ENCODE results near the gene MAP6D1. TPM values are rescaled to one million over a fixed set of nuclear protein-coding genes. Genes with fewer than 3 reads are reported as not detected.

MAP6D1 gene
- total and polyA plus RNA-seq, 4 donors = 10.7 to 40.7 (median 23.1) TPM

DNA sequence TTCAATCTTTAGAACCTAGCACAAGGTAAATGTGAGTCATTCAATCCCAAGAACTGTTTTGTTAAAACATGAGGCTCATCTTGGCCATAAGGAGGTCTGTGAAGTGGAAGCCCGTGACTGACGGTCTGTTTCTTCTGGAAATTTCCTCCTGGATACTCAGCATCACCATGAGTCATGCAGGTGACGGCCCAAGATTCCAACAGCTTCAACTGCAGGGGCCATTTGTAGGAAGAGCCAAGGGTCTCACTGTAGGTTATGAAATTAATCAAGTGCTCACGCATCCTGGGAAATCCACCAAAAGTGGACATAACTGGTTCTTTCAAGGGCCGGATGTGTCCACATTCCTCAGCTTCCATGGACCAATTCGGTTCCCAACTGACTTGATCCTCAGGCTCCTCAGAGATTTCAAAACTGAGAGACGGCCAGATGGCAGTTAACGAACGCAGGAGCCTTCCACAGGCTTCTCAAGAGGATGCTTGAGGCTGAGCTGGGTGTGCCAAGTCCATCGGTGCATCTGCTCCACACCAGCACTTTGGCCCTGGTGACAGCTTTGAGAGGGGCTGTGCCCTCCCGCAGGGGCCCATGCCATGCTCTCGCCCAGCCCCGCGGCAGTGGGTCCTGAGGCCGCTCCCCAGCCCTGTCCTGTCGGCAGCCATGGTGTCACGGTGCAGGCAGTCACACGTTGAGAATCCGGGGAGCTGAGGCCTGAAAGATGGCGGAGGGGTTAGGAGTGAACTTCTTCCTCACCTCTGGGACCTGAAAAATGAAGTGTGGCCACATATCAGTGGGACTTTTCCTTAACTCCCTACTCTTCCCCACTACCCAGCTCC is 8.5 kb downstream of the MAP6D1 start:
- 93% methylated on average over 18 of the region's 20 CpGs for WGBS (ENCODE audit: insufficient coverage)
- DNase-seq (ENCODE audit: low read depth in 4 of 6, low spot score in 6 of 6) = no peak
- Histone ChIP-seq H3K9me3 (ENCODE audit: control insufficient read depth, insufficient read depth, low read length) (no peaks in the 10 kb centered on the region), H3K27me3 (ENCODE audit: control insufficient read depth, insufficient read depth, low read length) (no peaks in the 10 kb centered on the region), H3K36me3 (ENCODE audit: control insufficient read depth, insufficient read depth, low read length) (peaks cover 63% of the 10 kb centered on the region), H3K27ac (ENCODE audit: low read depth, low read length) (no peak overlapping the region), H3K4me1 (ENCODE audit: control insufficient read depth, insufficient read depth, low read length) (peaks cover 26% of the 10 kb centered on the region), H3K4me3 (ENCODE audit: low read depth, low read length) (no peak overlapping the region)

DNA sequence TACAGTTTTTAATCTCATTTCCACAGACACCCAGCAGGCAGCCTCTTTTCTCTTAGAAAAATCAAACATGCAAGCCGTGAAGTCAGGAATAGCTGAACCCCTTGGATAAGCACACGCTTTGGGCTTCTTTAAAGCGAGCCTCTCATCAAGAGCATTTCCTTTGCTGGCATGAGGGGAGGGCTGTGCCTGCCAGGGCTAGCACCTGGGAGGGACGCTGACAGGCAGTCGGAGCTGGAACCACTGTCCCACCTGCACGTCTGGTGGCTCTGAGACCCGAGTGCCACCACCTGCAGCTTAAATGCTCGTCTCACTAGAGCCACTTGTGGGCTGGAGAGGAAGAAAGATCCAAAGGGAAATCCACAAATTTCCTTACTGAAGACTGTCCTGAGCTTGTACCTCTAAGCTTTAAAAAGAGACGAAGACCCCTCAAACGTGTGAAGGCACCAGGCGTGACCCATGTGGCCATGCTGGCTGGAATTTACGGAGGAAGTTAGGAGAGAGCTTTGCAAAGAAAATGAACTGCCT is 9.4 kb downstream of the MAP6D1 start:
- no peak for DNase-seq (ENCODE audit: low read depth in 4 of 6, low spot score in 6 of 6)
- H3K9me3 ChIP-seq (ENCODE audit: control insufficient read depth, insufficient read depth, low read length) = no peaks in the 10 kb centered on the region
- H3K27me3 ChIP-seq (ENCODE audit: control insufficient read depth, insufficient read depth, low read length) = no peaks in the 10 kb centered on the region
- no peak overlapping the region for H3K4me3 ChIP-seq (ENCODE audit: low read depth, low read length)
- H3K4me1 ChIP-seq (ENCODE audit: control insufficient read depth, insufficient read depth, low read length) = peaks cover 26% of the 10 kb centered on the region
- WGBS (ENCODE audit: insufficient coverage) = 87% methylated on average over 10 of the region's 12 CpGs
- peaks cover 72% of the 10 kb centered on the region for H3K36me3 ChIP-seq (ENCODE audit: control insufficient read depth, insufficient read depth, low read length)
- H3K27ac ChIP-seq (ENCODE audit: low read depth, low read length) = no peak overlapping the region

GRCh38 chr3:183815563-183815940 is 9.8 kb downstream of the MAP6D1 start:
- Histone ChIP-seq H3K27me3 (ENCODE audit: control insufficient read depth, insufficient read depth, low read length) (no peaks in the 10 kb centered on the region), H3K27ac (ENCODE audit: low read depth, low read length) (no peak overlapping the region), H3K36me3 (ENCODE audit: control insufficient read depth, insufficient read depth, low read length) (peaks cover 76% of the 10 kb centered on the region), H3K4me1 (ENCODE audit: control insufficient read depth, insufficient read depth, low read length) (peaks cover 26% of the 10 kb centered on the region), H3K4me3 (ENCODE audit: low read depth, low read length) (no peak overlapping the region), H3K9me3 (ENCODE audit: control insufficient read depth, insufficient read depth, low read length) (no peaks in the 10 kb centered on the region)
- no peak for DNase-seq (ENCODE audit: low read depth in 4 of 6, low spot score in 6 of 6)
- 94% methylated on average over 3 of the region's 9 CpGs for WGBS (ENCODE audit: insufficient coverage)

DNA sequence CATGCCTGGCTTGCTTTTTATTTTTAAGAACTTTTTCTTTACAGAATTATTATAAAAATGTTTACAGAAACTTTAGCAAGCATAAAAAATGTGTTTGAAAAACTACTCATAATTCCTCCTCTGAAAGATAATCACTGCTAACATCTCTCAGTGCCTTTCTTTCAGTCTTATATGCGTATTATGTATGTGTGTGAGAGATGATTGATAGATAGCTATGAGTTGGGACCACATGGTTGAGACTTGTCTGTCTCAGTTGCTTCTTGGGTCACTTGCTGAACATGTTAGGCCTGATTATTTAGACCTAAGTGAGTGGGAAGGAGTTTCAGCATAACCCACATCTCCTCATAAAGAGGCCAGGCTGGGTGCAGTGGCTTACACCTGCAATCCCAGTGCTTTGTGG is 11.1 kb downstream of the MAP6D1 start:
- no peak for DNase-seq (ENCODE audit: low read depth in 4 of 6, low spot score in 6 of 6)
- H3K36me3 ChIP-seq (ENCODE audit: control insufficient read depth, insufficient read depth, low read length) = peaks cover 78% of the 10 kb centered on the region
- H3K4me1 ChIP-seq (ENCODE audit: control insufficient read depth, insufficient read depth, low read length) = peaks cover 16% of the 10 kb centered on the region
- WGBS (ENCODE audit: insufficient coverage) = no CpG with 5 or more reads among the region's 1 CpG
- H3K4me3 ChIP-seq (ENCODE audit: low read depth, low read length) = no peak overlapping the region
- H3K27me3 ChIP-seq (ENCODE audit: control insufficient read depth, insufficient read depth, low read length) = no peaks in the 10 kb centered on the region
- no peak overlapping the region for H3K27ac ChIP-seq (ENCODE audit: low read depth, low read length)
- no peaks in the 10 kb centered on the region for H3K9me3 ChIP-seq (ENCODE audit: control insufficient read depth, insufficient read depth, low read length)

DNA sequence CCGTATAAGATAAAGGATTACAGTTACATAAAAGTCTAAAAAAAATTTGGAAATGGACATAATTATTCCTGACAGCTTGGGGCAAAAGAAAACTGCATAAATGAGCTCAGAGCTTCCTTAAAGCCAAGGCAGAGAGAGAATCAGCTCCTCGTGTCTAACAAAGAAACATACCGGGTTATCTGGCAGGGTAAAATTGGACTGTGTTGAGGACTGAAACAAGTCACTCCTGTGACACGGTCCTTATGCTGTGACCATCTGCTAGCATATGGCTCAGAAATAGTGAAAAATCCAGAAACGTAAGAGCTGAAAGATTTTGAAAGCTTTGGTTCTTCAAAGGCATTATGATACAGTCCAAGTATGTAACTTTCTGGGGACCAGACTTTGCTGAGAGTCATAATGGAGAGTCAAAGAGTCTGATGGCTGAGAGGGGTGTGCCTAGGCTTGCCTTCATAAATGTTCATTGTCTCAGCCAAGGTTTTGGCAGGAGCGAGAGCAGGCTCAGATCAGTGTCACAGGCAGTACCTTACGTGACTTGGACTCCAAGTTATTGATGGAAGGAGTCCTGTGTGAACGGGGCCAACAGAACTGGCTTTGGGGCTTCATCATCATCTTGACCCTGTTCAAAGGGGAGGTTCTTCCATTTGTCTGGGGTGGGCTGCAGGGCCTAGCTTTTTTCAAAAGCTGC is 12.5 kb downstream of the MAP6D1 start:
- H3K9me3 ChIP-seq (ENCODE audit: control insufficient read depth, insufficient read depth, low read length) = no peaks in the 10 kb centered on the region
- H3K27me3 ChIP-seq (ENCODE audit: control insufficient read depth, insufficient read depth, low read length) = no peaks in the 10 kb centered on the region
- WGBS (ENCODE audit: insufficient coverage) = 80% methylated on average over 7 of the region's 8 CpGs
- DNase-seq (ENCODE audit: low read depth in 4 of 6, low spot score in 6 of 6) = peak in 2 of 6 donors; percentile 18 to 94
- peaks cover 75% of the 10 kb centered on the region for H3K36me3 ChIP-seq (ENCODE audit: control insufficient read depth, insufficient read depth, low read length)
- peaks cover 3% of the 10 kb centered on the region for H3K4me1 ChIP-seq (ENCODE audit: control insufficient read depth, insufficient read depth, low read length)
- H3K4me3 ChIP-seq (ENCODE audit: low read depth, low read length) = no peak overlapping the region
- H3K27ac ChIP-seq (ENCODE audit: low read depth, low read length) = no peak overlapping the region

- Histone ChIP-seq H3K27ac (ENCODE audit: low read depth, low read length) (no peak overlapping the region), H3K4me3 (ENCODE audit: low read depth, low read length) (no peak overlapping the region), H3K27me3 (ENCODE audit: control insufficient read depth, insufficient read depth, low read length) (no peaks in the 10 kb centered on the region), H3K9me3 (ENCODE audit: control insufficient read depth, insufficient read depth, low read length) (no peaks in the 10 kb centered on the region), H3K36me3 (ENCODE audit: control insufficient read depth, insufficient read depth, low read length) (peaks cover 73% of the 10 kb centered on the region), H3K4me1 (ENCODE audit: control insufficient read depth, insufficient read depth, low read length) (no peaks in the 10 kb centered on the region)
- DNase-seq (ENCODE audit: low read depth in 4 of 6, low spot score in 6 of 6) = no peak
- 85% methylated on average over 6 of the region's 11 CpGs for WGBS (ENCODE audit: insufficient coverage)
These were observed 13.7 kb downstream of the MAP6D1 start for GRCh38 chr3:183811638-183812037.

- Histone ChIP-seq H3K4me3 (ENCODE audit: low read depth, low read length) (no peak overlapping the region), H3K27me3 (ENCODE audit: control insufficient read depth, insufficient read depth, low read length) (no peaks in the 10 kb centered on the region), H3K4me1 (ENCODE audit: control insufficient read depth, insufficient read depth, low read length) (no peaks in the 10 kb centered on the region), H3K36me3 (ENCODE audit: control insufficient read depth, insufficient read depth, low read length) (peaks cover 67% of the 10 kb centered on the region), H3K9me3 (ENCODE audit: control insufficient read depth, insufficient read depth, low read length) (no peaks in the 10 kb centered on the region), H3K27ac (ENCODE audit: low read depth, low read length) (no peak overlapping the region)
- 98% methylated on average over 19 of the region's 24 CpGs for WGBS (ENCODE audit: insufficient coverage)
- DNase-seq (ENCODE audit: low read depth in 4 of 6, low spot score in 6 of 6) = no peak
These were observed 14.5 kb downstream of the MAP6D1 start for GRCh38 chr3:183810643-183811594.

DNA sequence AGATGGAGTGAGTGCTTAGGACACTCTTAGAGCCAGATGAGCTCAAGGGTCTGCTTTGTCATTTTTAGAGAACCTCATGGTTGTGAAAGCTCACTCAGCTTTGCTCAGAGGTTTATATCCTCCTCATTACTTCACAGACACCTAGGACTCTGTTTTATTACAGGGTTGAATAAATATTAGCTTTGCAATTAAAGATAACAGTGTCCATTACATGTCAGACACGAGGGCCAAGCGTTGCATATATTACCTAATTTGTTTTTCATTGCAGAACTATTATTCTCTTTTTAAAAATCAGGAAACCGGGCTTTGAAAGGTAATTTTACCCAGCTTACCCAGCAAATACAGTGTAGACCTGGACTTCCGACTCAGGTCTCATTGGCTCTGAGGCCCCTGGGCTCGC is 16.1 kb downstream of the MAP6D1 start:
- no peak for DNase-seq (ENCODE audit: low read depth in 4 of 6, low spot score in 6 of 6)
- Histone ChIP-seq H3K4me3 (ENCODE audit: low read depth, low read length) (no peak overlapping the region), H3K36me3 (ENCODE audit: control insufficient read depth, insufficient read depth, low read length) (peaks cover 66% of the 10 kb centered on the region), H3K4me1 (ENCODE audit: control insufficient read depth, insufficient read depth, low read length) (no peaks in the 10 kb centered on the region), H3K27ac (ENCODE audit: low read depth, low read length) (no peak overlapping the region), H3K9me3 (ENCODE audit: control insufficient read depth, insufficient read depth, low read length) (no peaks in the 10 kb centered on the region), H3K27me3 (ENCODE audit: control insufficient read depth, insufficient read depth, low read length) (no peaks in the 10 kb centered on the region)
- 94% methylated on average over 3 of the region's 5 CpGs for WGBS (ENCODE audit: insufficient coverage)

GRCh38 chr3:183808355-183808754 is 17.0 kb downstream of the MAP6D1 start:
- 98% methylated on average over 8 of the region's 11 CpGs for WGBS (ENCODE audit: insufficient coverage)
- Histone ChIP-seq H3K36me3 (ENCODE audit: control insufficient read depth, insufficient read depth, low read length) (peaks cover 73% of the 10 kb centered on the region), H3K27ac (ENCODE audit: low read depth, low read length) (no peak overlapping the region)

More at GRCh38 chr3:183808355-183808754, 17.0 kb downstream of the MAP6D1 start:
- Histone ChIP-seq H3K4me1 (ENCODE audit: control insufficient read depth, insufficient read depth, low read length) (no peaks in the 10 kb centered on the region), H3K9me3 (ENCODE audit: control insufficient read depth, insufficient read depth, low read length) (no peaks in the 10 kb centered on the region), H3K4me3 (ENCODE audit: low read depth, low read length) (no peak overlapping the region), H3K27me3 (ENCODE audit: control insufficient read depth, insufficient read depth, low read length) (no peaks in the 10 kb centered on the region)
- no peak for DNase-seq (ENCODE audit: low read depth in 4 of 6, low spot score in 6 of 6)
